Measurements from ENCODE around the gene APBB2.

APBB2 gene

DNA sequence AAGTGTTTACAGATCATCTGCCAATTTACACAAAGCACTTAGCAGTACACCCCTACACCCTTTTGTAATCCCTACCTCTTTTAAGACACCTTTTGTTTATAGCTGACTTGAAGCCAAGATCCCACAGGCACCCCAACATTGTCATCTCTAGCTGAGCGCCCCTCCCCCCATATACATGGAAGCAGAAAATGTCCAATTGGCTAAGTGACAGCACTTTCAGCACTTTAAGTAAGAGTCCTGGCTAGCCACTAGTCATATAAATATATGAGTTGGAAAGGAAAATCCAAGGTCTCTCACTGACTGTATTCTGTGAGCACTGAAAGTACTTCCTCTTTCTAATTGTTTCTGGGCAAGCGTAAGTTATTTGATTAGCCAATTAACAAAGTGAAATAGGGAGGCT is 356.4 kb downstream of the APBB2 start:
- Histone ChIP-seq H3K36me3 (ENCODE audit: control insufficient read depth, insufficient read depth, low read length, severe bottlenecking) (peaks cover 20% of the 10 kb centered on the region), H3K27me3 (replicated peaks; ENCODE audit: control insufficient read depth, insufficient read depth, low read length) (no peaks in the 10 kb centered on the region), H3K9me3 (ENCODE audit: control insufficient read depth, low read length) (no peaks in the 10 kb centered on the region), H3K4me3 (ENCODE audit: low read length) (no peak overlapping the region), H3K4me1 (ENCODE audit: control insufficient read depth, insufficient read depth, low read length) (peaks cover 12% of the 10 kb centered on the region), H3K9ac (ENCODE audit: low read length) (no peak overlapping the region)
- no peak for DNase-seq (ENCODE audit: low read depth)

DNA sequence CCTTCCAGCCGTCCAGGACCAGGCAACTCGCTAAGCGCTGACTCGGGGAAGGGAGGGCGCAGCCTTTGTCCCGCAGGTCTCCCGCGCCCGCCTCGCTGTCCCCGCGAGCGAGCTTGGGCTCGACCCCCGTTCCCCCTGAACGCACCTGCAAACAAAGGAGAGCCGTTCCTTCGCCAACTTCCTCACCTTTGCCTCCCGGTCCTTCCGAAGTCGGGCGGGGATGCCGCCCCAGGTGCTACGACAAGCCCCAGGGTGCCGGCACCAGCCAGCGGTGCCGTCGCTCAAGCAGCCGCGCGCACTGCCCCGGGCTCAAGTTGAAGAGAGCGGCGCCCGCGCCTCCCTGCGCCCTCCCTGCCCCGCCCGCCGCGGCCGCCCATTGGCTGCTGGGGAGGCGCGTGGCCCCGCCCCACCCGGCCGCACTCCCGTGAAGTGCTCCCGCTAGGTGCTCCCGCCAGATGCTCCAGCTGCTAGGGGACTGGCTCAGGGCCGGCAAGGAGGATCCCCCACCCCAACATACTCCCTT is 357.4 kb downstream of the APBB2 start:
- no peak overlapping the region for H3K9ac ChIP-seq (ENCODE audit: low read length)
- H3K9me3 ChIP-seq (ENCODE audit: control insufficient read depth, low read length), result no peaks in the 10 kb centered on the region
- peaks cover 12% of the 10 kb centered on the region for H3K4me1 ChIP-seq (ENCODE audit: control insufficient read depth, insufficient read depth, low read length)
- peak overlapping the region; percentile 66 for H3K4me3 ChIP-seq (ENCODE audit: low read length)
- H3K36me3 ChIP-seq (ENCODE audit: control insufficient read depth, insufficient read depth, low read length, severe bottlenecking), result peaks cover 18% of the 10 kb centered on the region
- DNase-seq (ENCODE audit: low read depth), result peak; percentile 38
- no peaks in the 10 kb centered on the region for H3K27me3 ChIP-seq (replicated peaks; ENCODE audit: control insufficient read depth, insufficient read depth, low read length)

DNA sequence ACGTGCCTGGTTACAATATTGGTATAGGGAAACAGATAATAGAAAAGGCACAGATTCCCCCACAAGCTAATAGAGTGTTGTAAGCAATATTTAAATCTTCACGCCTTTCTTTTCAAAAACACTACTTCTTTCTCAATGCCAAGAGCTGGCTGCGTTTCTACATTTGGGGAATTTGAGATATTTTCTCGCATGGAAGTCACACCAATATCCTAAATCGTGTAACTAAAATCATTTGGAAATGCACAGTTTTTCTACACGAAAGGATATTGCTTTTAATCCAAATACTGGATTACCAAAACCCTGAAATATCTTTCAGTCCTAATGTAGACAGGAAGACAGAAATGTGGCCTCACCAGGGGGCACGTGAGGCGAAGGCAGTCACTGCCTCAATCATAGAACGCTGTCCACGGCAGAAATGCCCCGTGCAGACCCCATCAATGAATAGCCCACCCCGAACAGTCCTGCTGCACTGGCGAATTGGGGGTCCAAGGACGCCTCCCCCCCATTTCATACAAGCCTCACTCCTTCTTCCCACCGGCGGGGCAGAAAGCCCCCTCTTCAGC is 358.0 kb downstream of the APBB2 start:
- Histone ChIP-seq H3K36me3 (ENCODE audit: control insufficient read depth, insufficient read depth, low read length, severe bottlenecking) (peaks cover 17% of the 10 kb centered on the region), H3K4me1 (ENCODE audit: control insufficient read depth, insufficient read depth, low read length) (peaks cover 12% of the 10 kb centered on the region), H3K27me3 (replicated peaks; ENCODE audit: control insufficient read depth, insufficient read depth, low read length) (no peaks in the 10 kb centered on the region), H3K9ac (ENCODE audit: low read length) (no peak overlapping the region), H3K9me3 (ENCODE audit: control insufficient read depth, low read length) (no peaks in the 10 kb centered on the region), H3K4me3 (ENCODE audit: low read length) (peak overlapping the region; percentile 66)
- no peak for DNase-seq (ENCODE audit: low read depth)

DNA sequence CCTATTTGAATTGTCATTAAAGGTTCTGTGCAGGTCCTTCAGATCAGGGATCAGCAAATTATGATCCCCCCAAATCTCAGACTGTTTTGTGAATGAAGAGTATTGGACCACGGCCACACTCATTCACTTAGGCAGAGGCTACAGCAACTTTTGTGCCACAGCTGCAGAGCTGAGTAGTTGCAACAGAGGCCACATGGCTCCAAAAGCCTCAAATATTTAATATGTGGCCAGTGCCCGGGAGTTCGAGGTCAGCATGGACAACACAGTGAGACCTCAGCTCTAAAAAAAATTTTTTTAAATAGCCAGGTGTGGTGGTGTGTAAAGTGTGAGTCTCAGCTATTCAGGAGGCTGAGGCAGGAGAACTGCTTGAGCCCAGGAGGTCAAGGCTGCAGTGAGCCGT is 363.8 kb downstream of the APBB2 start:
- H3K4me1 ChIP-seq (ENCODE audit: control insufficient read depth, insufficient read depth, low read length), result peaks cover under 1% of the 10 kb centered on the region
- H3K36me3 ChIP-seq (ENCODE audit: control insufficient read depth, insufficient read depth, low read length, severe bottlenecking), result peaks cover 9% of the 10 kb centered on the region
- H3K27me3 ChIP-seq (replicated peaks; ENCODE audit: control insufficient read depth, insufficient read depth, low read length), result no peaks in the 10 kb centered on the region
- H3K4me3 ChIP-seq (ENCODE audit: low read length), result no peak overlapping the region
- H3K9ac ChIP-seq (ENCODE audit: low read length), result no peak overlapping the region
- no peak for DNase-seq (ENCODE audit: low read depth)
- no peaks in the 10 kb centered on the region for H3K9me3 ChIP-seq (ENCODE audit: control insufficient read depth, low read length)

DNA sequence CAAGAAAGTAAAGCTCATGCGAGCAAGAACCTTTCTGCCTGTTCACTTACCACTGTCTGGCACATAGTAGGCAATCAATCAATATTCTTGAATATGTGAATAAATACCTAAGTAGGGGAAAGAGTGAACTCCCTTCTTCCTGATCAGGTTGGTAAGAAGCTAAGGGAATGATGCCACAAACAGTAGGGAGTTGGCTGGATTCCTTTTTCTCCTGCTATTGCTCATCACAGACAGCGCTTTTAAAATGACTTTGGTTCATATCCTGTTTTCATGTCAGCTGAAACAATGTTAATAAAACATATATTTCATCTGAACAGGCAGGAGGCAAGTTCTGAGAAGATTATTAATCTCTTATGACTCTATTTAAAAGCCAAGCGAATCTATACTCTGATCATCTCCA is 365.4 kb downstream of the APBB2 start:
- H3K36me3 ChIP-seq (ENCODE audit: control insufficient read depth, insufficient read depth, low read length, severe bottlenecking), result peaks cover 8% of the 10 kb centered on the region
- DNase-seq (ENCODE audit: low read depth), result peak; percentile 16
- no peaks in the 10 kb centered on the region for H3K4me1 ChIP-seq (ENCODE audit: control insufficient read depth, insufficient read depth, low read length)
- H3K9ac ChIP-seq (ENCODE audit: low read length), result no peak overlapping the region
- no peak overlapping the region for H3K4me3 ChIP-seq (ENCODE audit: low read length)
- no peaks in the 10 kb centered on the region for H3K9me3 ChIP-seq (ENCODE audit: control insufficient read depth, low read length)
- H3K27me3 ChIP-seq (replicated peaks; ENCODE audit: control insufficient read depth, insufficient read depth, low read length), result no peaks in the 10 kb centered on the region

DNA sequence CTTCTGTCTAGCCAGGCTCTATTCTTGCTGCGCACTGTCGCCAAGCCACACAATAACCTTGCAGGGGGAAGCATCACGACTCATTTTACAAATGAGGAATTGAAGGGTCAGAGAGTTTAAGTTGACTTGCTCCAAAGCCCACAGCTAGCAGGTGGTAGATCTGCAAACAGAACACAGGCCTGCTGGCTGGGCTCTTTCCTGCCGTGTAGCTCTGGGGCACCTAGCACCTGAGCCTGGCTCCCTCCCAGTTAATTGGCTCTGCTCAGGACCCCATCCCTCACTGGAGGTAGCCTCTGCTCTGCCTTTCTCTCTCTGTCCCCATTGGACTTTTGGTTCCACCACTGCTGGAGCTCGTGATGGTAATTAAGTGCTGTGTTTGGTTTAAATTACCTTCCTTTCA is 366.1 kb downstream of the APBB2 start:
- H3K27me3 ChIP-seq (replicated peaks; ENCODE audit: control insufficient read depth, insufficient read depth, low read length), result no peaks in the 10 kb centered on the region
- no peaks in the 10 kb centered on the region for H3K9me3 ChIP-seq (ENCODE audit: control insufficient read depth, low read length)
- no peak for DNase-seq (ENCODE audit: low read depth)
- no peak overlapping the region for H3K9ac ChIP-seq (ENCODE audit: low read length)
- peaks cover 8% of the 10 kb centered on the region for H3K36me3 ChIP-seq (ENCODE audit: control insufficient read depth, insufficient read depth, low read length, severe bottlenecking)
- H3K4me1 ChIP-seq (ENCODE audit: control insufficient read depth, insufficient read depth, low read length), result no peaks in the 10 kb centered on the region
- no peak overlapping the region for H3K4me3 ChIP-seq (ENCODE audit: low read length)

DNA sequence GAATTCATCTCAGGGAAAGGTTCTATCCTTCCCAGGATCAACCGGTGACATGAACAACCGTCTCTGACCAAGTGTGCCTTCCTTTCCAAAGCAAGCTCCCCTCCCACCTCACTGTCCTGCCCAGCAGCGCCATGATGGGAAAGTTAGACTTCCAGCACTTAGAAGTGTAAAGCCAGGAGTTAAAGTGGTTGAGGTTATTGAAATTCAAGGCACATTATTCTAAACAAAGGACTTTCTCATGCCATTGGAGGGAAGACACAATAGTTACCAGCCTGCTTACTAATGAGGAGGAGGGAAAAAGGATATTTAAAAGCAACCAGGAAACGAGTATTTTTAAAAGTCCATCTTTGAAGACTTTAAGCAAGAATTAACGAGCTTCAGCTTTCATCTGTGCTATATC is 367.8 kb downstream of the APBB2 start:
- no peak for DNase-seq (ENCODE audit: low read depth)
- Histone ChIP-seq H3K4me3 (ENCODE audit: low read length) (no peak overlapping the region), H3K9me3 (ENCODE audit: control insufficient read depth, low read length) (no peaks in the 10 kb centered on the region)

DNA sequence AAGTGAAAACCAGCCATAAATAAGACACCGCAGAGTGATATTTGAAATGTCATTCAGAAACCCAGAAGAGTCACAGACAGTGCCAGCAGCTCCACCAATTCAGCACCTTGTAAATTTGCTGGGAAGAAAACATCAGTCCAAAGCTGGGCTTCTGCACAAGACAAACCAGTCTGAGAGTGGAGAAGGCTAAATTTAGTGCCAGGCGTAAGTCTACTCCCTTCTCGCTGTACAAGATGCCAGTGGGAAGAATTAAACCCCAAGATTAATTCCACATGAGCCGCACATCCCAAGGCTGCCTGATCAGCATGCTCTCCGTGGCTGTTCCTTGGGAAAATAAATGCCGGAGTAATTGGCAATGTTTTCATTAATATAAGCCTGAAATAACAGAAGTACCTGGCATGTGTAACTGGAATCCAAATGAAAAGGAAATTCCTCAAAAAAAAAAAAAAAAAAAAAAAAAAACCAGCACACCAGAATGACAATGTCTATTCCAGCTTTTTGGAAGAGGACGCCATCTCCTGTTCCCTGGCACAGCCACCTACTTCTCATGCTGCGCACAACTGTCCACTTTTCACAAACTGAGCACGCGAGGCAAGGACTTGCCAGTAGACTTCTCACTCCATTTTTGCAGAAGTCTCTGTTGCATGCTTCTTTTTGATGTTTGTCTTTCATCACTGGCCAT is 369.0 kb downstream of the APBB2 start:
- Histone ChIP-seq H3K4me1 (ENCODE audit: control insufficient read depth, insufficient read depth, low read length) (no peaks in the 10 kb centered on the region), H3K9ac (ENCODE audit: low read length) (no peak overlapping the region), H3K27me3 (replicated peaks; ENCODE audit: control insufficient read depth, insufficient read depth, low read length) (no peaks in the 10 kb centered on the region), H3K9me3 (ENCODE audit: control insufficient read depth, low read length) (no peaks in the 10 kb centered on the region), H3K4me3 (ENCODE audit: low read length) (no peak overlapping the region), H3K36me3 (ENCODE audit: control insufficient read depth, insufficient read depth, low read length, severe bottlenecking) (peaks cover 8% of the 10 kb centered on the region)
- DNase-seq (ENCODE audit: low read depth), result no peak

More for the DNA sequence above, 367.8 kb downstream of the APBB2 start:
- Histone ChIP-seq H3K27me3 (replicated peaks; ENCODE audit: control insufficient read depth, insufficient read depth, low read length) (no peaks in the 10 kb centered on the region), H3K4me1 (ENCODE audit: control insufficient read depth, insufficient read depth, low read length) (no peaks in the 10 kb centered on the region), H3K9ac (ENCODE audit: low read length) (no peak overlapping the region), H3K36me3 (ENCODE audit: control insufficient read depth, insufficient read depth, low read length, severe bottlenecking) (peaks cover 8% of the 10 kb centered on the region)

DNA sequence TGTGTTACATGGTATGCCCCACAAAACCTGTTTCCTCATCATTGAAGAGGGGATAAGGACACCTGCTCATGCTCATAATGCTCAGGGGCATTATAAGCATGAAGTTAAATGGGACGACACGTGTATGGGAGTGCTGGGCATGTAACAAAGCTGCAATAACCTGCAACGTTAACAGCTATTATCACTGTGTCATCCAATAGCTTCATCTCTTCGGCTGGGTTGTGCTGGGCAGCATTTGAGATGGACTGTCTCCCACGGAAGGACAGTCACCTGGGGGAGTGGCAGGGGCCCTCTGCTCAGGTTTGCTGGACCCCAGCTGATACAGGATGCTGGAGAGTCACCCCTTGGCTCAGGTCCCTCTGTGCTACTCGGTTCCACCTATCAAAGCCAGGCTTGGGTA is 370.1 kb downstream of the APBB2 start:
- Histone ChIP-seq H3K36me3 (ENCODE audit: control insufficient read depth, insufficient read depth, low read length, severe bottlenecking) (peaks cover 8% of the 10 kb centered on the region), H3K4me3 (ENCODE audit: low read length) (no peak overlapping the region), H3K27me3 (replicated peaks; ENCODE audit: control insufficient read depth, insufficient read depth, low read length) (no peaks in the 10 kb centered on the region), H3K9ac (ENCODE audit: low read length) (no peak overlapping the region), H3K9me3 (ENCODE audit: control insufficient read depth, low read length) (no peaks in the 10 kb centered on the region), H3K4me1 (ENCODE audit: control insufficient read depth, insufficient read depth, low read length) (no peaks in the 10 kb centered on the region)
- DNase-seq (ENCODE audit: low read depth), result no peak

DNA sequence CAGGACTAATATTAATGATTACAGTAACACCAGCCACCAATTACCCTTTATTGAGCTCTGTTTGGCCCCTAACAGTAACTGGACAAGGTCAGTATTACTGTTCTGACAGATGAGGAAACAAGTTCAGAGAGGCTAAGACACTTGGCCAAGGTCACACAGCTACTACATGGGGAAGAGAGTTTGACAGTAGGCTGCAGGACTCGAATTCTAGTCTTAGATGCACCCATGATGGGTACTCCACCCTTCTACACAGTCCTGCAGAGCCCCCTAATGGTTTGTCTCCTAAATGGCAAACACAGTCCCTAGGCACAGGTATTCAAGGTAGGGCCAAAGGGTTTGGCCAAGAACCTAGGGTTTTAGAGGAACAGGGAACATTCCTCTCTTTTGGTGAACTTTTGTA is 370.6 kb downstream of the APBB2 start:
- no peak overlapping the region for H3K9ac ChIP-seq (ENCODE audit: low read length)
- no peaks in the 10 kb centered on the region for H3K27me3 ChIP-seq (replicated peaks; ENCODE audit: control insufficient read depth, insufficient read depth, low read length)
- H3K4me3 ChIP-seq (ENCODE audit: low read length), result no peak overlapping the region
- H3K36me3 ChIP-seq (ENCODE audit: control insufficient read depth, insufficient read depth, low read length, severe bottlenecking), result peaks cover 8% of the 10 kb centered on the region
- no peaks in the 10 kb centered on the region for H3K9me3 ChIP-seq (ENCODE audit: control insufficient read depth, low read length)
- DNase-seq (ENCODE audit: low read depth), result no peak
- no peaks in the 10 kb centered on the region for H3K4me1 ChIP-seq (ENCODE audit: control insufficient read depth, insufficient read depth, low read length)

DNA sequence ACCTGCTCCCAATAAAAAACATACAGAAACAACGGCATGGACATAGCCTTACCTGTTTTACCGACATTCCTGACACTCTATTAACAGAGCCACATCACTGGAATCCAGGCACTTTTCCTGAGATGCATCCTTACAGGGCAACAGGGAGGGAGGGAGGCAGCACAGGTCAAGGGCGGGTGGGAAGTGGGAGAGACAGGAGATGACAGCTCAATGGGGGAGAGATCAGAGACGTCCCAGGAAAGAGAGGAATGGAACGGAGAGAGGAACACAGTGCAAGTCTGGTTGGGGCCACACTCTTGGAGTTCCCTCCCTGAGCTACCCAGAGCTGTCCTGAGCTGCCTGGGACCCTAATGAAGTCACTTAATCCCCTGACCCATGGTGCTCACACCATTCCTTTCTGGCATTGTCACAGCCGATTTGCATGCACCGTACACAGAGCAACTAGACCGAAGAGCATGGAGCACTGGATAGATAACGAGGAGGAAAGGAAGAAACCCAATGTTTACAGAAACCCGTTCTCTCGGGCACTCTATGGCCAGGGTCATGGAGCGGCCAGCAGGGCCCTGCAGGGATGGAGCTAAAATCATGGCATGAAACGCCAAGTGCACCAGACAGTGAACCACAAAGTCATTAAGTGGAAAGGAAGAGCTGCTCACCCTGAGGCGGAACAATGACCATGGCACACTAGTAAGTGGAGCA is 371.5 kb downstream of the APBB2 start:
- no peak overlapping the region for H3K9ac ChIP-seq (ENCODE audit: low read length)
- H3K4me1 ChIP-seq (ENCODE audit: control insufficient read depth, insufficient read depth, low read length), result no peaks in the 10 kb centered on the region
- no peaks in the 10 kb centered on the region for H3K9me3 ChIP-seq (ENCODE audit: control insufficient read depth, low read length)
- DNase-seq (ENCODE audit: low read depth), result no peak
- no peak overlapping the region for H3K4me3 ChIP-seq (ENCODE audit: low read length)
- peaks cover 8% of the 10 kb centered on the region for H3K36me3 ChIP-seq (ENCODE audit: control insufficient read depth, insufficient read depth, low read length, severe bottlenecking)
- H3K27me3 ChIP-seq (replicated peaks; ENCODE audit: control insufficient read depth, insufficient read depth, low read length), result no peaks in the 10 kb centered on the region
